ENCODE measurements around the gene CHORDC1. TPM values are rescaled to one million over a fixed set of nuclear protein-coding genes. Genes with fewer than 3 reads are reported as not detected.
"Not testable (repeated sequence)": the region's sequence is repeated elsewhere in the genome, so short reads cannot be mapped to it uniquely, and the experiment has no call there.

CHORDC1 gene
- total and polyA plus RNA-seq, 2 donors from 2014 or later = 12.3 to 21.7 TPM

- intact Hi-C loops (cut with DNase I); H3K27me3 ChIP-seq (ENCODE audit: control insufficient read depth, insufficient read depth, low read length); H3K4me3 ChIP-seq (ENCODE audit: low read length in 3 of 3); H3K9me3 ChIP-seq (ENCODE audit: control insufficient read depth in 2 of 3, insufficient read depth in 1 of 3, low read length in 3 of 3); H3K4me1 ChIP-seq (ENCODE audit: control insufficient read depth in 2 of 3, insufficient read depth in 2 of 3, low read depth in 1 of 3, low read length in 3 of 3); H3K27ac ChIP-seq (ENCODE audit: low read depth in 2 of 2, low read length in 2 of 2); H3K36me3 ChIP-seq (ENCODE audit: control insufficient read depth in 2 of 3, insufficient read depth in 3 of 3, low read length in 3 of 3); H3K9ac ChIP-seq (ENCODE audit: low read length in 3 of 3); FAIRE-seq: not testable (repeated sequence)
- peak in 1 of 5 donors; percentile 66 for DNase-seq
These were observed 55.8 kb downstream of the CHORDC1 start for GRCh38 chr11:90166982-90167573.

Other genes with a start within 250 kb of the CHORDC1 start
- gene TRIM49C, start 191.9 kb downstream of the CHORDC1 start, total RNA-seq = not detected
- not detected for gene TRIM49C, start 191.9 kb downstream of the CHORDC1 start, polyA plus RNA-seq (ENCODE audit: insufficient read depth, low read depth, low replicate concordance)
- not detected for gene UBTFL1, start 137.1 kb downstream of the CHORDC1 start, total RNA-seq
- not detected for gene UBTFL1, start 137.1 kb downstream of the CHORDC1 start, polyA plus RNA-seq (ENCODE audit: insufficient read depth, low read depth, low replicate concordance)
- 2.0 TPM for gene NAALAD2, start 88.4 kb downstream of the CHORDC1 start, total RNA-seq
- 1.5 TPM for gene NAALAD2, start 88.4 kb downstream of the CHORDC1 start, polyA plus RNA-seq (ENCODE audit: insufficient read depth, low read depth, low replicate concordance)